ENCODE data around the gene TSPEAR.

The TSPEAR gene

GRCh38 chr21:44484498-44485253, 226.7 kb downstream of the TSPEAR start:
- Histone ChIP-seq H4K20me1 (ENCODE audit: insufficient read depth, low read length) (no peaks in the 10 kb centered on the region), H3K27me3 (ENCODE audit: insufficient read depth, low read length) (0 out of 2 replicates have a peak, but pooled peaks cover 6% of the 10 kb centered on the region), H3K4me3 (ENCODE audit: low read depth, low read length, poor library complexity, severe bottlenecking) (no peak overlapping the region), H2AFZ (ENCODE audit: low read length) (no peak overlapping the region), H3F3A (ENCODE audit: insufficient read depth, low read length) (no peaks in the 10 kb centered on the region), H3K79me2 (ENCODE audit: insufficient read depth, low read length) (no peaks in the 10 kb centered on the region), H3K36me3 (ENCODE audit: insufficient read depth, low read length) (no peaks in the 10 kb centered on the region), H3K4me2 (ENCODE audit: low read length) (no peak overlapping the region), H3K27ac (ENCODE audit: low read depth, low read length, poor library complexity, severe bottlenecking) (no peak overlapping the region), H3K9ac (ENCODE audit: low read length) (no peak overlapping the region), H3K9me3 (ENCODE audit: low read length) (no peaks in the 10 kb centered on the region), H3K9me2 (ENCODE audit: low read depth, low read length) (no peaks in the 10 kb centered on the region), H3K4me1 (ENCODE audit: insufficient read depth, low read length, severe bottlenecking) (no peaks in the 10 kb centered on the region)
- TF ChIP-seq CTCF (IDR thresholded peaks at IDR 0.05; ENCODE audit: low read length) (no peak), EZH2 (IDR thresholded peaks at IDR 0.05; ENCODE audit: borderline replicate concordance, low read length) (no peak)

- no peaks in the 10 kb centered on the region for H3K9me3 ChIP-seq (ENCODE audit: low read length)
- 0 out of 2 replicates have a peak, but pooled peaks cover 5% of the 10 kb centered on the region for H3K27me3 ChIP-seq (ENCODE audit: insufficient read depth, low read length)
- H3K27ac ChIP-seq (ENCODE audit: low read depth, low read length, poor library complexity, severe bottlenecking) = no peak overlapping the region
- no peak for TF ChIP-seq CTCF (IDR thresholded peaks at IDR 0.05; ENCODE audit: low read length)
- no peak for TF ChIP-seq EZH2 (IDR thresholded peaks at IDR 0.05; ENCODE audit: borderline replicate concordance, low read length)
- no peaks in the 10 kb centered on the region for H3F3A ChIP-seq (ENCODE audit: insufficient read depth, low read length)
- no peak overlapping the region for H3K4me3 ChIP-seq (ENCODE audit: low read depth, low read length, poor library complexity, severe bottlenecking)
- no peak overlapping the region for H3K4me2 ChIP-seq (ENCODE audit: low read length)
- no peaks in the 10 kb centered on the region for H4K20me1 ChIP-seq (ENCODE audit: insufficient read depth, low read length)
- no peaks in the 10 kb centered on the region for H3K4me1 ChIP-seq (ENCODE audit: insufficient read depth, low read length, severe bottlenecking)
- no peak overlapping the region for H2AFZ ChIP-seq (ENCODE audit: low read length)
- H3K79me2 ChIP-seq (ENCODE audit: insufficient read depth, low read length) = no peaks in the 10 kb centered on the region
- H3K9ac ChIP-seq (ENCODE audit: low read length) = no peak overlapping the region
- H3K9me2 ChIP-seq (ENCODE audit: low read depth, low read length) = no peaks in the 10 kb centered on the region
- H3K36me3 ChIP-seq (ENCODE audit: insufficient read depth, low read length) = no peaks in the 10 kb centered on the region
These were observed 227.8 kb downstream of the TSPEAR start for GRCh38 chr21:44483288-44484237.

GRCh38 chr21:44482581-44483287, 228.6 kb downstream of the TSPEAR start:
- Histone ChIP-seq H4K20me1 (ENCODE audit: insufficient read depth, low read length) (no peaks in the 10 kb centered on the region), H3K4me1 (ENCODE audit: insufficient read depth, low read length, severe bottlenecking) (no peaks in the 10 kb centered on the region), H3K9me2 (ENCODE audit: low read depth, low read length) (no peaks in the 10 kb centered on the region), H3K9ac (ENCODE audit: low read length) (no peak overlapping the region), H3K36me3 (ENCODE audit: insufficient read depth, low read length) (no peaks in the 10 kb centered on the region), H3K79me2 (ENCODE audit: insufficient read depth, low read length) (no peaks in the 10 kb centered on the region), H3K27me3 (ENCODE audit: insufficient read depth, low read length) (no peaks in the 10 kb centered on the region), H3K4me3 (ENCODE audit: low read depth, low read length, poor library complexity, severe bottlenecking) (no peak overlapping the region), H2AFZ (ENCODE audit: low read length) (no peak overlapping the region), H3K9me3 (ENCODE audit: low read length) (no peaks in the 10 kb centered on the region), H3K4me2 (ENCODE audit: low read length) (no peak overlapping the region), H3K27ac (ENCODE audit: low read depth, low read length, poor library complexity, severe bottlenecking) (no peak overlapping the region), H3F3A (ENCODE audit: insufficient read depth, low read length) (no peaks in the 10 kb centered on the region)
- TF ChIP-seq EZH2 (IDR thresholded peaks at IDR 0.05; ENCODE audit: borderline replicate concordance, low read length) (no peak), CTCF (IDR thresholded peaks at IDR 0.05; ENCODE audit: low read length) (no peak)
